Activated B cell treated with CpG ODN at 0.5 μM for 24 hours (primary cell): Measurements from ENCODE around the gene SPTLC3. TPM values are rescaled to one million over a fixed set of nuclear protein-coding genes. Genes with fewer than 3 reads are reported as not detected.

Experiments used
- ATAC-seq: fragments of 200-7000 bp; cut with Tn5 transposase; one replicate; pipeline ENCODE4 v1.10.0; 2021; ENCODE audit warnings: low read depth, mild to moderate bottlenecking, moderate library complexity
- CTCF ChIA-PET: fragments of 350-600 bp; sonication (Branson Sonifier 250); formaldehyde crosslinking; loops from one replicate; lab custom pipeline; 2021; ENCODE audit warnings: antibody characterized with exemption; lab: Charles Lee
- POLR2A ChIA-PET: fragments of 350-600 bp; sonication (Branson Sonifier 250); formaldehyde crosslinking; loops from one replicate; lab custom pipeline; 2021; ENCODE audit warnings: antibody characterized with exemption; lab: Charles Lee
- DNase-seq: peaks from one replicate; pipeline ENCODE4 v3.0.0; 2022
- H3K27ac Mint-ChIP-seq: one replicate; pipeline ENCODE4 v1.8.0; 2020; ENCODE audit warnings: mixed read lengths
- H3K27me3 Mint-ChIP-seq: one replicate; pipeline ENCODE4 v1.8.0; 2021; ENCODE audit warnings: mixed read lengths
- H3K36me3 Mint-ChIP-seq: one replicate; pipeline ENCODE4 v1.8.0; 2021; ENCODE audit warnings: low read depth, mixed read lengths
- H3K4me1 Mint-ChIP-seq: one replicate; pipeline ENCODE4 v1.8.0; 2021; ENCODE audit warnings: mixed read lengths
- H3K4me3 Mint-ChIP-seq: one replicate; pipeline ENCODE4 v1.8.0; 2020; ENCODE audit warnings: mild to moderate bottlenecking, mixed read lengths
- H3K9me3 Mint-ChIP-seq: one replicate; pipeline ENCODE4 v1.8.0; 2020; ENCODE audit warnings: mixed read lengths
- CTCF ChIP-seq: fragments of 200-600 bp; IDR thresholded peaks from one replicate; pipeline ENCODE4 v1.8.0; 2022; ENCODE audit warnings: antibody characterized with exemption, mild to moderate bottlenecking
- intact Hi-C: fragments of 100-400 bp; cut with micrococcal nuclease; formaldehyde crosslinking; loops from one replicate; pipeline ENCODE4 v1.15.1; 2024
- total RNA-seq: library from RNA; stranded (reverse); gene quantifications from 2 replicates; pipeline ENCODE4 v1.2.3, GENCODE V29; 2022

The SPTLC3 gene
- total RNA-seq, 1 donor from 2014 or later = not detected

- CTCF ChIA-PET = no interaction called here
- POLR2A ChIA-PET = no interaction called here
- Mint-ChIP-seq H3K9me3 (no peaks in the 10 kb centered on the region), H3K27me3 (peaks cover 26% of the 10 kb centered on the region), H3K36me3 (no peaks in the 10 kb centered on the region), H3K4me1 (no peaks in the 10 kb centered on the region), H3K27ac (no peak overlapping the region), H3K4me3 (no peak overlapping the region)
- intact Hi-C loops = no loop called here
- no peak for ATAC-seq
- TF ChIP-seq CTCF = no peak
- DNase-seq = no peak
Observed at GRCh38 chr20:13213335-13213734, 204.6 kb downstream of the SPTLC3 start.

- no peak for TF ChIP-seq CTCF
- H3K36me3 Mint-ChIP-seq = no peaks in the 10 kb centered on the region
- ChIA-PET CTCF (no interaction called here), POLR2A (no interaction called here)
- DNase-seq (no peak), ATAC-seq (no peak)
- H3K27me3 Mint-ChIP-seq = peaks cover 45% of the 10 kb centered on the region
- peaks cover 8% of the 10 kb centered on the region for H3K4me1 Mint-ChIP-seq
- H3K27ac Mint-ChIP-seq = no peak overlapping the region
- no peak overlapping the region for H3K4me3 Mint-ChIP-seq
- no peaks in the 10 kb centered on the region for H3K9me3 Mint-ChIP-seq
- intact Hi-C loops = no loop called here
Observed at GRCh38 chr20:13216533-13216932, 207.8 kb downstream of the SPTLC3 start.

Other genes with a start within 250 kb of the SPTLC3 start
- not detected in 2 replicates for gene ISM1, start 212.3 kb downstream of the SPTLC3 start, total RNA-seq